Activated naive CD8-positive, alpha-beta T cell treated with anti-CD3 and anti-CD28 coated beads, Interleukin-2, amount 10 ng/mL, durations not matched to agents 7 days and 5 days (primary cell): ENCODE results near the gene ZDHHC13. TPM values are rescaled to one million over a fixed set of nuclear protein-coding genes. Genes with fewer than 3 reads are reported as not detected.
A peak's percentile ranks its signal among the peaks of the same experiment; 100 is the strongest.

Experiments
- ATAC-seq: fragments of 150-1000 bp; cut with Tn5 transposase; one replicate; pipeline ENCODE4 v1.10.0; 2021; ENCODE audit warnings: low read depth, moderate library complexity
- POLR2A ChIA-PET: fragments of 350-600 bp; sonication (Branson Sonifier 250); formaldehyde crosslinking; loops from one replicate; lab custom pipeline; 2021; ENCODE audit warnings: antibody characterized with exemption; lab: Charles Lee
- DNase-seq: peaks from one replicate; pipeline ENCODE4 v3.0.0; 2021
- H3K27ac Mint-ChIP-seq: one replicate; pipeline ENCODE4 v1.8.0; 2022; ENCODE audit warnings: mild to moderate bottlenecking, mixed read lengths
- H3K27me3 Mint-ChIP-seq: one replicate; pipeline ENCODE4 v1.8.0; 2022; ENCODE audit warnings: mild to moderate bottlenecking, moderate library complexity, mixed read lengths
- H3K36me3 Mint-ChIP-seq: one replicate; pipeline ENCODE4 v1.8.0; 2021; ENCODE audit warnings: mild to moderate bottlenecking, mixed read lengths
- H3K4me1 Mint-ChIP-seq: one replicate; pipeline ENCODE4 v1.8.0; 2021; ENCODE audit warnings: mixed read lengths
- H3K4me3 Mint-ChIP-seq: one replicate; pipeline ENCODE4 v1.8.0; 2022; ENCODE audit warnings: mild to moderate bottlenecking, moderate library complexity, mixed read lengths
- H3K9me3 Mint-ChIP-seq: one replicate; pipeline ENCODE4 v1.8.0; 2021; ENCODE audit warnings: mixed read lengths
- total RNA-seq, 2 experiments: library from RNA; stranded (reverse); gene quantifications; one replicate each; pipeline ENCODE4 v1.2.3, GENCODE V29; 2021

Gene ZDHHC13, protein sequence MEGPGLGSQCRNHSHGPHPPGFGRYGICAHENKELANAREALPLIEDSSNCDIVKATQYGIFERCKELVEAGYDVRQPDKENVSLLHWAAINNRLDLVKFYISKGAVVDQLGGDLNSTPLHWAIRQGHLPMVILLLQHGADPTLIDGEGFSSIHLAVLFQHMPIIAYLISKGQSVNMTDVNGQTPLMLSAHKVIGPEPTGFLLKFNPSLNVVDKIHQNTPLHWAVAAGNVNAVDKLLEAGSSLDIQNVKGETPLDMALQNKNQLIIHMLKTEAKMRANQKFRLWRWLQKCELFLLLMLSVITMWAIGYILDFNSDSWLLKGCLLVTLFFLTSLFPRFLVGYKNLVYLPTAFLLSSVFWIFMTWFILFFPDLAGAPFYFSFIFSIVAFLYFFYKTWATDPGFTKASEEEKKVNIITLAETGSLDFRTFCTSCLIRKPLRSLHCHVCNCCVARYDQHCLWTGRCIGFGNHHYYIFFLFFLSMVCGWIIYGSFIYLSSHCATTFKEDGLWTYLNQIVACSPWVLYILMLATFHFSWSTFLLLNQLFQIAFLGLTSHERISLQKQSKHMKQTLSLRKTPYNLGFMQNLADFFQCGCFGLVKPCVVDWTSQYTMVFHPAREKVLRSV
- 10 to 100 TPM; 21.2 to 21.3 TPM for total RNA-seq

DNA sequence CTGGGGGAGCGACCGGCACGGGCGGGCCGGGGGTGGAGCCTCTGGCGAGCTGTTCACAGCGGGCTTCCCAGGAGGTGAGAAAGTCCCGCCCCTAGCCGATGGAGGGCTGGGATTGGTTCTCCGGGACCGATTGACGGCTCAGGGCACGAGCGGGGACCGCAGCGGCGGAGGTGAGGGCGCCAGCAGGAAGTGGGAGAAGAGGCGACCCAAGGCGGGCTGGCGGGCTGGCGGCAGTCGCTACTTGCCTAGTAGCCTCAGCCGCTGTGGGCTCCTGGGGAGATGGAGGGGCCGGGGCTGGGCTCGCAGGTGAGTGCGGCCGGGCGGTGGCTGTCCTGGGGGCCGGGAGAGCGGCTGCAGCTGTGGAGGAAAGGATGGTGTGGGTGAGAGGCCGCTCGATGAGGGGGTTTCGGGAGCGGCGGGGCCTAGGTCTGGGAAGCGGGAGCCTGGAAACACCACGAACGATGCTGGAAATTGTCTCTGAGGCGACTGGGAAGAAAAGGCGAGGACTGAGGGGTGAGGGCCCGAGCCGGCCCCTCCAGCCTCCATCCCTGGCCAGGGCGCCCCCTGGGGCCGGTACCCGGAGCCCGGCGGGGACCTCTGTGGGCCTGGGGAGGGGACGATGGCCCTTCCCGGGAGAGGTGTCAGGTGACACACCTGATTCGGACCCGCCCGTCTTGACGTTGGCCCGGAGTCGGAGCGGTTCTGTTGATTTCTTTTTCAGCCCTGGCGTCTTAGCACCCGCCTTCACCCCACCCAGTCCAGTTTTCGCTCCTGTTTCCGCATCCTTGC lies at the start of gene ZDHHC13:
ZDHHC13 (plus strand) TSS at position 198 of the 789 bp plus-strand sequence; CDS start at position 280, 82 bp downstream.
- H3K9me3 Mint-ChIP-seq = no peaks in the 10 kb centered on the region
- H3K4me1 Mint-ChIP-seq = peaks cover 42% of the 10 kb centered on the region
- H3K27ac Mint-ChIP-seq = peak within 1 kb of the TSS; percentile 89
- H3K4me3 Mint-ChIP-seq = peak within 1 kb of the TSS; percentile 92
- peak; percentile 99 for ATAC-seq
- POLR2A ChIA-PET = interaction anchor here (0.8 to 1.5 kb wide), 3 partner anchors 25 to 124 kb away, joined by 3 to 7 read pairs (median 4); partner anchors contain the start of gene E2F8
- DNase-seq = peak; percentile 94
- peaks cover 5% of the 10 kb centered on the region for H3K27me3 Mint-ChIP-seq
- peaks cover 16% of the 10 kb centered on the region for H3K36me3 Mint-ChIP-seq

DNA sequence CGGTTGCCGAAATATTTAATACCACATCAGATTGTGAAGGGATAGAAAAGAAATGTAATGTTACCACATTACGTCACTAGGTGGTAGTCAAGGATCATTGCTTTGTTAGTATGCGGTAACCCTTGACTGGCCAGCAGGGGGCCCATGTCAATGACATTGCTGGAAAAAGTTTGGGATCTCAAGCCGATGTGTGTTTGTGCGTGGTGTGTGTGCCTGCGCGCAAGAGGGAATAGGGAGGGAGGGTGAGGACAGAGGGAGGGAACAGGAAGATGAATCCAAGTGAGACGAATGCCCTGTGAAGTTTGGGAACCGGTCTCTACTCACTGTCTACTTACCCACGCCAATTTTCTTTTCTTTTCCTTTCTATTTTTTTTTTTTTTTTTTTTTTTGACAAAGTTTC lies 45.7 kb upstream of the ZDHHC13 start:
- Mint-ChIP-seq H3K9me3 (peaks cover 3% of the 10 kb centered on the region), H3K27ac (no peak overlapping the region), H3K4me3 (peak overlapping the region; percentile 62), H3K27me3 (peaks cover 12% of the 10 kb centered on the region), H3K4me1 (peaks cover 5% of the 10 kb centered on the region), H3K36me3 (no peaks in the 10 kb centered on the region)
- peak; percentile 52 for DNase-seq
- ATAC-seq = peak; percentile 71
- POLR2A ChIA-PET = no interaction called here

DNA sequence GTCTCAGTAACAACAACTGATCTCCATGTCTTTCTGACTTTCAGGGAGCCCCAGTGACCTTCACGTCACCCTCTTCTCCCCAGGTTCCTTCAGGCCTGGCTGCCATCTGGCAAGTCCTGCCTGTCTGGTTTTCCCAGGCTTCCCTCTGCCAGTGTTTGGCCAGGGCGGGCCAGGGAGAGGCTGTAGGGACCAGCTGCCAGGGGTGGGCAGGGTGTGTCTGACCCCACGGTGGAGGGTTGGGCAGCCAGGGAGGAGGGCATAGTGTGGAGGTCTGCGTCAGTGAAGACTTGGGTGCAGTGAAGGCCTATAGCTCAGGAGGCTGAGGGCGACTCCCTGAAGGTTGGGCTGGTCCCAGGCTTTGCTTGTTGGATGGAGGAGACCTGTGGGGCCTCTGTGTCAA lies 44.5 kb upstream of the ZDHHC13 start:
- H3K4me1 Mint-ChIP-seq = peaks cover 5% of the 10 kb centered on the region
- H3K9me3 Mint-ChIP-seq = peaks cover 3% of the 10 kb centered on the region
- POLR2A ChIA-PET = no interaction called here
- H3K27ac Mint-ChIP-seq = no peak overlapping the region
- no peak for DNase-seq
- peaks cover 9% of the 10 kb centered on the region for H3K27me3 Mint-ChIP-seq
- ATAC-seq = no peak
- H3K4me3 Mint-ChIP-seq = no peak overlapping the region
- no peaks in the 10 kb centered on the region for H3K36me3 Mint-ChIP-seq

DNA sequence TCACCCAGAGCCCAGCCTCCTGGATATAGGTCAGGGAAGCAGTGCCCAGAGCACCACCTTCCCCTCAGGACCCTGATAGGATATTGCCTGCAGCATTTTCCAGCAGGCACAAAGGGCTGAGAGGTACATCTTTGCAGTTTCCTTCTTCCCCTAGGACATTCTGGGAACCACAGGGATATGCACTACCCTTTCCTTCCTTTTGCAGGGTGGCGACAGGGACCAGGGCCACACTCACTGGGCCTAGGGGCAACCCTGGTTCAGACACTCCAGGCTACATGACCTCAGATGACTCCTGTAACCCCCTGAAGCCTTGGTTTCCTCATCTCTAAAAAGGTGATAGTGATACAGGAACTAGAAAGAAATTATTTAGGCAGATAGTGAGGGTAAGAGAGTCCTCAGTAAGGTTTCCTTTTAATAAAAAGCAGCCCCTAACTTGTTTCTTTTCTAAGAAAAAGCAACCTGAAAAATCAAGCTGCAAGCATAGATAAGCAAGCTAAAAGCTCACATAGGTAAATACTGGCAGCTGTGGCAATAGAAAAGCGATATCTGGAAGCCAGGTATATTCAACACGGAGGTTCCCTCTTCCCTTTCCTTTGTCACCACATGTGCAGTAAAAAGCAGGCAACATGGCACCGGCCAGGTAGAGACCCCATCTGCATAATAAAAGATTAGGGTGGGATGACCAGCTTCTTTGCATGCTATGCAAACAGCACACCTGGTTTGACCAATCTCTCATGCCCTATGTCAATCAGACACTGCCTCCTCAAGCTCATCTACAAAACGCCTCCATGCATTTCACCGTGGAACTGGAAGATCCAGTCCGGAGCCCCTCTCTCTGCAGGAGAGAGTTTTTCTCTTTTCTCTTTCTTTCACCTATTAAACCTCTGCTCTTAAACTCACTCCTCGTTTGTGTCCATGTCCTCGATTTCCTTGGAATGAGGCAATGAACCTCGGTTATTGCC lies 43.2 kb upstream of the ZDHHC13 start:
- peaks cover 9% of the 10 kb centered on the region for H3K27me3 Mint-ChIP-seq
- H3K4me3 Mint-ChIP-seq = no peak overlapping the region
- peaks cover 5% of the 10 kb centered on the region for H3K4me1 Mint-ChIP-seq
- no peak for ATAC-seq
- no peak overlapping the region for H3K27ac Mint-ChIP-seq
- POLR2A ChIA-PET = no interaction called here
- no peaks in the 10 kb centered on the region for H3K36me3 Mint-ChIP-seq
- H3K9me3 Mint-ChIP-seq = peaks cover 3% of the 10 kb centered on the region
- no peak for DNase-seq

DNA sequence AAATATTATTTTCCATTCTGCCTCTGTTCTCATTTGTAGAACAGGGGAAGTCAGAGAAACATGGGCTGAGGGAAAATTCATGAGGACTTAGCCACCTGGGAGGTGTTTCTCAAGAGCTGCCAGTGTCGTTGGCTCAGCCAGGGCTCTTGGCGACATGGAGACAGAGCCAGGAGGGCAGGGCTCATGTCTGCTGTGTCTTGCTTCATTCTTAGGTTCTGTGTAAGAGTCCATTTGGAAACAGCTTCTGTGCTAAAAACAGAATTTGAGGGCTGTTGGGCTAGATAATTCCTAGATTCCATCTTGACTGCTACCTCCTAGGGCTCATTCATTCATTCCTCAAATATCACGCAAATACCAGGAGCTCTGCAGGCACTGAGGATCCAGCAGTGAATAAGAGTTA lies 41.3 kb upstream of the ZDHHC13 start:
- Mint-ChIP-seq H3K27ac (no peak overlapping the region), H3K4me1 (peaks cover 5% of the 10 kb centered on the region), H3K27me3 (peaks cover 12% of the 10 kb centered on the region), H3K4me3 (no peak overlapping the region), H3K36me3 (no peaks in the 10 kb centered on the region), H3K9me3 (no peaks in the 10 kb centered on the region)
- ATAC-seq (no peak), DNase-seq (no peak)
- POLR2A ChIA-PET = no interaction called here

DNA sequence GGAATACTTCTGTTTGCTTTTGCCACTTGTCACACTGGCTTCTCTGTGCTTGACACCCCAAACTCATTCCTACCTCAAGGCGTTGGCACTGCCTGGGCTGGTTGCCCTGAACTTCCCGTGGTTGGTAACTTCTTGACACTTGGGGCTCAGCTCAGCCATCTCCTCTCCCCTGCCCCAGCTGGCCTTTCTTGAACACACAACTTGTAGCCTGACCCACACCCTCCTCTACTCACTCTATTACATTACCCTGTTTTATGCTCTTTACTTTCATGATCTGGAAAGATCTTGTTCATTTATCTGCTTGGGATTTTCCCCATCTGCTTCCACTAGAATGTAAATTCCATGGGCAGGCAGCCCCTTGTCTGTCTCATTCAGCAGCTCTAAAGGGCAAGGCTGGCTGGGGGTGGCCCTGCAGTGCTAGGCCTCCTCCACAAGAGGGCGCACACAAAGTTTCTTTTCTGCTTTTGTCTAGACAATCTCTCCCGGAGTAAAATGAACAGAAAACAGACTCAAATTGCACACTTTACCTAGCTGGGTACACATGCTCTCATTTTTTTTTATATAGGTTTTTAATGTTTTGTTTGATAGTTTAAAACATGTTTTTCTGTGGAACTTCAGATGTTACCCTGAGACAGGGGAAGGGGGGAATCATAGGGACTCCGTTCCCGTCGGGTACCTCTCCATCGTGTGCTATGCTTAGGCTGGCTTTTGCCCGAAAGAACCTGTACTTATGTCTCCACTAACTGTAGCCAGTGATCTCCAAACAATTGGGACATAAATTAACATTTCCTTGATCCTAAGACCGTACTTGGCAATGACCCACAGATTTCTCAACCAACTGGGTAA lies 40.0 kb upstream of the ZDHHC13 start:
- Mint-ChIP-seq H3K27ac (no peak overlapping the region), H3K9me3 (no peaks in the 10 kb centered on the region), H3K4me3 (no peak overlapping the region), H3K4me1 (no peaks in the 10 kb centered on the region), H3K36me3 (no peaks in the 10 kb centered on the region), H3K27me3 (peaks cover 10% of the 10 kb centered on the region)
- peak; percentile 61 for DNase-seq
- POLR2A ChIA-PET = no interaction called here
- ATAC-seq = peak; percentile 45

DNA sequence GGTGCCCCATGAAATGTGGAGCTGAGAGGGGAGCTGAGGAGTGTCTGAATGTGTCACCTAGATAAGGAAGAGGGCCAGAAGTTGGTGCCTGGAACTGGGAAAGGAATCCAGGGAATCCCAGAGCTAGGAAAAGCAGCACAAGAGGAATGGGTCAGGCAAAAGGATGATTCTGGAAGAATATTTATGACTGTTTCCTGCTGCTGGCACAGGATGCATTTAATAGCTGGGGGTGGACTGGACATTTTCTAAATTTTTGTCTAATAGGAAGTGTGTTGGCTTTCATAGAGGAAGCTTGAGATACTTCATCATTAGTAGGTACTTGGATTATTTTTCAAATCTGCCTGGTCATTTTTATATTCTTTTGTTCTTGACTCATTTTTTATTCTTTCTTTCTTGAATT lies 39.0 kb upstream of the ZDHHC13 start:
- H3K9me3 Mint-ChIP-seq = no peaks in the 10 kb centered on the region
- DNase-seq = no peak
- no peaks in the 10 kb centered on the region for H3K36me3 Mint-ChIP-seq
- no peak overlapping the region for H3K4me3 Mint-ChIP-seq
- no peaks in the 10 kb centered on the region for H3K4me1 Mint-ChIP-seq
- ATAC-seq = no peak
- H3K27ac Mint-ChIP-seq = no peak overlapping the region
- peaks cover 10% of the 10 kb centered on the region for H3K27me3 Mint-ChIP-seq
- POLR2A ChIA-PET = interaction anchor here (0.6 kb wide), 1 partner anchor 153 kb away, joined by 4 read pairs; no protein-coding TSS in a partner anchor

DNA sequence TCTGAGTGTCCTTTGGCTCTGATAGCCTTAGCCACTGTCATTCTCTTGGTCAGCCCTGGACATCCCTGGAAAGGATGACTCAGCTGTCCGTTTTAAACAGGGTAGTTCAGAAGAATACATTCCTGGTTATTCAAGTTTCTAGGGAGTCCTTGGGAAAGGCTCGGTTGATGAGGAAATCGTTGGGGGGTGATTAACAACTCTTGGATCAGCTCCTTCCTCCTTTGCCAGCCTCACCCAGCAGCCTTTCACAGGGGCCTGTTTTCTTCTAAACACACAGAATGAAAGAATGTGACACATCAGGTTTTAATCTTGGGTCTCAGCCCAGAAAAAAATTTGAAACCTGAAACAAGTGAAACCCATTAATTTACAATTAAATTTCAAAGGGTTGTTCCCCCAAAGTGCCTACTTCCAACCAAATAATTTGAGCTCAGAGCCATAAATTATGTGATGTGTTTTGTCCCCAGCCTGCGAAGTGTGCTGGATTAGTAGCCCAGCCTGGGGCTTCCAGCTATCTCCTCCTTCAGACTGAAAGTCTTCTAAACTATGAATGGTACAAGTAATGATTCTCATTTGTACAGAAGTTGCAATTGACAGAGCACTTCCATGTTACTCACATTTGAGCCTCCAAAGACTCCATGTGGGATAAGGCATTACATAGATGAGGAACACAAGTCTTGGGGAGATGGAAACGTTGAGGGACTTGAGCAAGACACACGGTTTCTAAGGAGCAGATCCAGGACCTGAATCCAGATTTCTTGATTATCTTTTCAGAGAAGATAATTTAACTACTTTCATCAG lies 37.1 kb upstream of the ZDHHC13 start:
- DNase-seq = no peak
- Mint-ChIP-seq H3K27me3 (peaks cover 10% of the 10 kb centered on the region), H3K9me3 (no peaks in the 10 kb centered on the region), H3K4me3 (no peak overlapping the region), H3K36me3 (no peaks in the 10 kb centered on the region), H3K27ac (no peak overlapping the region), H3K4me1 (no peaks in the 10 kb centered on the region)
- POLR2A ChIA-PET = no interaction called here
- no peak for ATAC-seq

DNA sequence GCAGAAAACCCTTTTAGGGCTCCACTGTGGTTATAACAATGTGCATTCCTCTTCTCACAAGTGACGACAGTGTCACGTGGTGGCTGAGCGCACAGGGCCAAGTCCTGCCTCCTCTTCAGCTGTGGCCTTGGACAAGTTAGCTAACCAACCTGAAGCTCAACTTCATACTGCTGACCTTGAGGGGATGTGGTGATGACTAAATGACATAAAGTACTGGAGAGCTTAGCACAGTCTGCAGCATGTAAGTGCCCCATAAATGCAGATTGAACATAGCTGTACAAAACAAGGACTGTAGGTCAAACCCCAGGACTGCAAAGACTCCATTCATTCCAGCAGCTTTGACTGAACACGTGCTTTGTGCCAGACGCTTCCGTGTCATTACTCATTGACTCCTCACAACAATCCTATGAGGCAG lies 36.4 kb upstream of the ZDHHC13 start:
- POLR2A ChIA-PET = no interaction called here
- H3K27me3 Mint-ChIP-seq = peaks cover 10% of the 10 kb centered on the region
- no peak for ATAC-seq
- H3K4me1 Mint-ChIP-seq = no peaks in the 10 kb centered on the region
- H3K27ac Mint-ChIP-seq = no peak overlapping the region
- H3K4me3 Mint-ChIP-seq = no peak overlapping the region
- no peaks in the 10 kb centered on the region for H3K9me3 Mint-ChIP-seq
- H3K36me3 Mint-ChIP-seq = no peaks in the 10 kb centered on the region
- DNase-seq = no peak

DNA sequence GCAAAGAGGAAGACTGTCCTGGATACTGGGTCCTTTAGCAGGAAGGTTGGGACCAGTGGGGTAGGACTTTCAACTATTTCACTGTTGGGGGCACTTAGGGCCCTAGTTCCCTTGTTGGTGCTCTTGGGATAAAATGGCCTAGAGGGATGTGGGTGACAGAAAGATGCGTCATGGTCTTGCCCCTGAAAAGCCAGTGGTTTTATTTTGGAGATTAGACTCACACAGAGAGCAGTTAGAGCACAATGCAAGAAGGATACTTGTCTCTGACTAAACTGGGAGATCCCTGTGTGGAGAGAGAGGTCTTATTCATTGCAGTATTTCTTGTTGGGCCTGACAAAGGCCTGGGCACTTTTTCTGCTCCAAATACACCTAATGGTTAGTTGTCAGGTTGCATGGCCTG lies 33.8 kb upstream of the ZDHHC13 start:
- H3K36me3 Mint-ChIP-seq = no peaks in the 10 kb centered on the region
- POLR2A ChIA-PET = no interaction called here
- H3K27ac Mint-ChIP-seq = no peak overlapping the region

DNA sequence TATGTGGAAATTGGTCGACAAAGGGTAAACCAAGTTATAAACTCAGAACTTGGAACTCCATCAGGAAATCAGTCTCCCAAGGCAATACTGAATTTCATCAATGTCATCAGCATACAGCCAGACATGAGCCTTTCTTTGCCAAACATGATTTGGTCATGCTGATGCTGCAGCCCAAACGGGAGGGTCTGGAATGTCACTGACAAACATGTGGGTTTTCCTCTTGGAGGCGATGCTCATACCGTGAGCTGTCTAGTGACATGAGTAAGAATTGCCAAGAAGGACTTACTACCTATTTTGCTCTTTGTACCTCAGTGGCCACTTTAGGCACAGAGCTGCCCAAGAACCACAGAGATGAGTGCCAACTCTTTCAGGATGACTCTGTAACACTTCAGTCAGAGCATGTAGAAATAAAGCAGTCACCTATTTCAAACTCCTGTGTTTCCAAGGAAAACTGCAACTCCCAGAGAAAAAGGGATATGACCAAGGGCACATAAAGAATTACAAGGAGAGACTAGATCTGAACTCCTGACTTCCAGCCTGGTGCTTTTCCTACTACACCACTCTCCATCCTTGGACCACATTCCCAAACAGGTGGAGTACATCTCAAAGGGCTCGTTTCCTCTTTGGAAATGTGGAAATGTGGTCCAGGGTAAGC lies 32.2 kb upstream of the ZDHHC13 start:
- DNase-seq (no peak), ATAC-seq (no peak)
- Mint-ChIP-seq H3K27me3 (peaks cover 8% of the 10 kb centered on the region), H3K36me3 (no peaks in the 10 kb centered on the region), H3K4me3 (no peak overlapping the region), H3K9me3 (no peaks in the 10 kb centered on the region), H3K4me1 (no peaks in the 10 kb centered on the region), H3K27ac (no peak overlapping the region)
- POLR2A ChIA-PET = no interaction called here

More for the DNA sequence above, 33.8 kb upstream of the ZDHHC13 start:
- H3K27me3 Mint-ChIP-seq = peaks cover 12% of the 10 kb centered on the region
- H3K4me1 Mint-ChIP-seq = no peaks in the 10 kb centered on the region
- H3K9me3 Mint-ChIP-seq = no peaks in the 10 kb centered on the region
- H3K4me3 Mint-ChIP-seq = no peak overlapping the region
- DNase-seq (no peak), ATAC-seq (no peak)
